Measurements from ENCODE around the gene PRDM5. TPM values are rescaled to one million over a fixed set of nuclear protein-coding genes. Genes with fewer than 3 reads are reported as not detected.

The PRDM5 gene
- total and polyA plus RNA-seq, 2 of the 13 experiments (the other 11 are each of a cell fraction or from before 2014, with no cell fraction given): not detected

DNA sequence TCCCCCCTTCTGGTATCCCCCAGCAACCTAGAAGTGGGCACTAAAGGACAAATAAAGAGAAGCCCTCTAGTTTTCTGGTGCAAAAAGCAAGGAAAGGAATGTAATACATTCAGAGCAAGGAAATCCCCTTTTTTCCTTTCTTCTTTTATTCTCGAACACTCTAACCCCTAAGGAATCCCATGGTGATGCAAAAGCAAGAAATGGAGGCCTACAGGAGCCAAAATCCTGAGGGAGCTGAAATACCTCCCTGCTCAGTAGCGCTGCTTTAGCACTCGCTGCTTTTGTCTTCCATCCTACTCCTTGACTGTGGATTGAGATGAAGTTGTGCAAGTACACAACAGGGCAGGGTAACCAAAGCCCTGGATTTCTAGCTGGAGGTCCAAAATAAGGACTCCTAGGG is 251.0 kb downstream of the PRDM5 start:
- ATAC-seq (no peak), DNase-seq (ENCODE audit: low spot score) (no peak), FAIRE-seq (no peak)
- Histone ChIP-seq H4K20me1 (ENCODE audit: insufficient read depth, low read length) (no peaks in the 10 kb centered on the region), H3K4me1 (ENCODE audit: insufficient read depth, low read length) (no peaks in the 10 kb centered on the region), H3K27ac (ENCODE audit: extremely low read length, insufficient read depth, low read length) (no peak overlapping the region), H3K4me2 (ENCODE audit: low read depth, low read length) (no peak overlapping the region), H3K79me2 (ENCODE audit: insufficient read depth, low read length) (no peaks in the 10 kb centered on the region), H3K36me3 (replicated peaks in 1 of 2; ENCODE audit: control insufficient read depth in 1 of 2, insufficient read depth in 2 of 2, low read length in 2 of 2) (no peaks in the 10 kb centered on the region), H2AFZ (ENCODE audit: low read length) (no peak overlapping the region), H3K27me3 (ENCODE audit: control insufficient read depth in 1 of 2, insufficient read depth in 2 of 2, low read length in 2 of 2) (no peaks in the 10 kb centered on the region), H3K4me3 (replicated peaks in 1 of 3; ENCODE audit: insufficient read depth in 1 of 3, low read depth in 2 of 3, low read length in 3 of 3) (no peak overlapping the region), H3K9me3 (ENCODE audit: low read length) (peaks cover 15% of the 10 kb centered on the region; the same call in 1 of the 2 replicates), H3K9ac (ENCODE audit: insufficient read depth, low read depth, low read length) (no peak overlapping the region)
- in situ Hi-C loops (cut with HindIII; ENCODE audit: extremely low pct_ligation_motif_present, low pct_unique_long_range_greater_than_20kb): no loop called here
- ChIA-PET POLR2A (no interaction called here), CTCF (ENCODE audit: low intra/inter-chr PET ratio, low total read pairs) (no interaction called here)
- 0% methylated on average over 3 of the region's 3 CpGs for WGBS (ENCODE audit: low lambda C conversion rate)
- intact Hi-C loops (cut with micrococcal nuclease; ENCODE audit: unreplicated experiment): no loop called here
- BruUV-seq (replicated peaks): no TSS peak
- no peak for TF ChIP-seq ZC3H13 (CRISPR knock-in tag; IDR thresholded peaks at IDR 0.05)
- TF ChIP-seq, protein P1, sequence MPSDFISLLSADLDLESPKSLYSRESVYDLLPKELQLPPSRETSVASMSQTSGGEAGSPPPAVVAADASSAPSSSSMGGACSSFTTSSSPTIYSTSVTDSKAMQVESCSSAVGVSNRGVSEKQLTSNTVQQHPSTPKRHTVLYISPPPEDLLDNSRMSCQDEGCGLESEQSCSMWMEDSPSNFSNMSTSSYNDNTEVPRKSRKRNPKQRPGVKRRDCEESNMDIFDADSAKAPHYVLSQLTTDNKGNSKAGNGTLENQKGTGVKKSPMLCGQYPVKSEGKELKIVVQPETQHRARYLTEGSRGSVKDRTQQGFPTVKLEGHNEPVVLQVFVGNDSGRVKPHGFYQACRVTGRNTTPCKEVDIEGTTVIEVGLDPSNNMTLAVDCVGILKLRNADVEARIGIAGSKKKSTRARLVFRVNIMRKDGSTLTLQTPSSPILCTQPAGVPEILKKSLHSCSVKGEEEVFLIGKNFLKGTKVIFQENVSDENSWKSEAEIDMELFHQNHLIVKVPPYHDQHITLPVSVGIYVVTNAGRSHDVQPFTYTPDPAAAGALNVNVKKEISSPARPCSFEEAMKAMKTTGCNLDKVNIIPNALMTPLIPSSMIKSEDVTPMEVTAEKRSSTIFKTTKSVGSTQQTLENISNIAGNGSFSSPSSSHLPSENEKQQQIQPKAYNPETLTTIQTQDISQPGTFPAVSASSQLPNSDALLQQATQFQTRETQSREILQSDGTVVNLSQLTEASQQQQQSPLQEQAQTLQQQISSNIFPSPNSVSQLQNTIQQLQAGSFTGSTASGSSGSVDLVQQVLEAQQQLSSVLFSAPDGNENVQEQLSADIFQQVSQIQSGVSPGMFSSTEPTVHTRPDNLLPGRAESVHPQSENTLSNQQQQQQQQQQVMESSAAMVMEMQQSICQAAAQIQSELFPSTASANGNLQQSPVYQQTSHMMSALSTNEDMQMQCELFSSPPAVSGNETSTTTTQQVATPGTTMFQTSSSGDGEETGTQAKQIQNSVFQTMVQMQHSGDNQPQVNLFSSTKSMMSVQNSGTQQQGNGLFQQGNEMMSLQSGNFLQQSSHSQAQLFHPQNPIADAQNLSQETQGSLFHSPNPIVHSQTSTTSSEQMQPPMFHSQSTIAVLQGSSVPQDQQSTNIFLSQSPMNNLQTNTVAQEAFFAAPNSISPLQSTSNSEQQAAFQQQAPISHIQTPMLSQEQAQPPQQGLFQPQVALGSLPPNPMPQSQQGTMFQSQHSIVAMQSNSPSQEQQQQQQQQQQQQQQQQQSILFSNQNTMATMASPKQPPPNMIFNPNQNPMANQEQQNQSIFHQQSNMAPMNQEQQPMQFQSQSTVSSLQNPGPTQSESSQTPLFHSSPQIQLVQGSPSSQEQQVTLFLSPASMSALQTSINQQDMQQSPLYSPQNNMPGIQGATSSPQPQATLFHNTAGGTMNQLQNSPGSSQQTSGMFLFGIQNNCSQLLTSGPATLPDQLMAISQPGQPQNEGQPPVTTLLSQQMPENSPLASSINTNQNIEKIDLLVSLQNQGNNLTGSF (CRISPR knock-in tag; IDR thresholded peaks at IDR 0.05): no peak
- TF ChIP-seq TP53 (CRISPR knock-in tag; conservative IDR thresholded peaks at IDR 0.05): no peak
- TF ChIP-seq, protein P2, sequence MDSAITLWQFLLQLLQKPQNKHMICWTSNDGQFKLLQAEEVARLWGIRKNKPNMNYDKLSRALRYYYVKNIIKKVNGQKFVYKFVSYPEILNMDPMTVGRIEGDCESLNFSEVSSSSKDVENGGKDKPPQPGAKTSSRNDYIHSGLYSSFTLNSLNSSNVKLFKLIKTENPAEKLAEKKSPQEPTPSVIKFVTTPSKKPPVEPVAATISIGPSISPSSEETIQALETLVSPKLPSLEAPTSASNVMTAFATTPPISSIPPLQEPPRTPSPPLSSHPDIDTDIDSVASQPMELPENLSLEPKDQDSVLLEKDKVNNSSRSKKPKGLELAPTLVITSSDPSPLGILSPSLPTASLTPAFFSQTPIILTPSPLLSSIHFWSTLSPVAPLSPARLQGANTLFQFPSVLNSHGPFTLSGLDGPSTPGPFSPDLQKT (CRISPR knock-in tag; IDR thresholded peaks at IDR 0.05; ENCODE audit: borderline replicate concordance): no peak
- no peak for TF ChIP-seq REPIN1 (CRISPR knock-in tag; IDR thresholded peaks at IDR 0.05; ENCODE audit: borderline replicate concordance, low read depth)
- TF ChIP-seq ZNF883 (CRISPR knock-in tag; IDR thresholded peaks at IDR 0.05; ENCODE audit: not compliant biosample characterization): no peak
- no peak for TF ChIP-seq GFI1 (CRISPR knock-in tag; IDR thresholded peaks at IDR 0.05; ENCODE audit: borderline replicate concordance)
- no peak for TF ChIP-seq CBX2 (IDR thresholded peaks at IDR 0.05; ENCODE audit: low read depth, low read length)
- TF ChIP-seq CBX2 (CRISPR knock-in tag; IDR thresholded peaks at IDR 0.05; ENCODE audit: low read depth): no peak
- no peak for TF ChIP-seq ZNF609 (CRISPR knock-in tag; IDR thresholded peaks at IDR 0.05; ENCODE audit: borderline replicate concordance)
